NCI-H2227 (cell line): Measurements from ENCODE around the gene ZDHHC19.

Experiments
- DNase-seq: peaks from one replicate; lab custom pipeline; 2025; ENCODE audit not compliant: unreplicated experiment; lab: John Stamatoyannopoulos, UW

The ZDHHC19 gene

GRCh38 chr3:196150481-196150880, 60.7 kb downstream of the ZDHHC19 start:
- DNase-seq: no peak

- no peak for DNase-seq
Measured at GRCh38 chr3:196149831-196150301, 61.3 kb downstream of the ZDHHC19 start.

GRCh38 chr3:196149375-196149774, 61.8 kb downstream of the ZDHHC19 start:
- no peak for DNase-seq
